Progenitor cell of endocrine pancreas (in vitro differentiated cells): ENCODE results near the gene TRPV5. TPM values are rescaled to one million over a fixed set of nuclear protein-coding genes. Genes with fewer than 3 reads are reported as not detected.

Source experiments
- DNase-seq: peaks from one replicate; pipeline ENCODE4 v3.0.0; 2021; ENCODE audit warnings: low spot score; ENCODE audit not compliant: unreplicated experiment
- H3K27ac Mint-ChIP-seq: 2 replicates; pipeline ENCODE4 v1.8.0; 2021; ENCODE audit warnings: mild to moderate bottlenecking, moderate library complexity, mixed read lengths
- H3K27me3 Mint-ChIP-seq: 2 replicates; pipeline ENCODE4 v1.8.0; 2021; ENCODE audit warnings: mixed read lengths
- H3K36me3 Mint-ChIP-seq: 2 replicates; pipeline ENCODE4 v1.8.0; 2022; ENCODE audit warnings: mixed read lengths; ENCODE audit not compliant: insufficient read depth
- H3K4me1 Mint-ChIP-seq: 2 replicates; pipeline ENCODE4 v1.8.0; 2021; ENCODE audit warnings: low read depth, mixed read lengths
- H3K4me3 Mint-ChIP-seq: 2 replicates; pipeline ENCODE4 v1.8.0; 2021; ENCODE audit warnings: low read depth, mild to moderate bottlenecking, moderate library complexity, mixed read lengths
- H3K9me3 Mint-ChIP-seq: 2 replicates; pipeline ENCODE4 v1.8.0; 2021; ENCODE audit warnings: low read depth, mixed read lengths
- total RNA-seq: library from RNA; stranded (reverse); gene quantifications from 2 replicates; pipeline ENCODE4 v1.2.1, GENCODE V29; 2021
- TF ChIP-seq, protein P1 (sequence below): fragments of 200-600 bp; sonication (generic); IDR thresholded peaks from one replicate; pipeline ENCODE4 v1.5.0; 2021; ENCODE audit warnings: antibody characterized with exemption, mild to moderate bottlenecking; ENCODE audit not compliant: unreplicated experiment

TRPV5 gene
- total RNA-seq, 1 donor from 2014 or later = 0.14 TPM

DNA sequence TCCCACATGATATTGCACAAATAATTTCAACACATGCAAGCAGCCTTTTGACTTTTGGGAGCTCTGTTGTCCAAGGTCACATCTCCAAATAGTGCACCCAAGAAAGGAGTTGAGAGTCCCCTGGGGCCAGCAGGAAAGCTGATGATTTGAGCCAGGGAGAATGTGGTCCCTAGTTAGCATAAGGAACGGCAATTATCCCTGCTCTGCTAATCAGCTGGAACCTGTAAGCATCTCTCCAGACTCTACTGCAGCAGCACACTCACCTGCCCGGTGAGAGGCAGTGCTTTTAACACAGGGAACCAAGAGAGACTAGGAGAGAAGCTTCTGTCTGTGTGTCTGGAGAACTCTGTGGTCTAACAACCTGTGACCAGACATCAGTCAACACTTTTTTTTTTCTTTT, 17.0 kb downstream of the TRPV5 start:
- Mint-ChIP-seq H3K27me3 (peaks cover 11% of the 10 kb centered on the region), H3K27ac (no peak overlapping the region), H3K4me1 (peaks cover 14% of the 10 kb centered on the region), H3K4me3 (no peak overlapping the region), H3K36me3 (no peaks in the 10 kb centered on the region), H3K9me3 (no peaks in the 10 kb centered on the region)
- TF ChIP-seq, protein P1, sequence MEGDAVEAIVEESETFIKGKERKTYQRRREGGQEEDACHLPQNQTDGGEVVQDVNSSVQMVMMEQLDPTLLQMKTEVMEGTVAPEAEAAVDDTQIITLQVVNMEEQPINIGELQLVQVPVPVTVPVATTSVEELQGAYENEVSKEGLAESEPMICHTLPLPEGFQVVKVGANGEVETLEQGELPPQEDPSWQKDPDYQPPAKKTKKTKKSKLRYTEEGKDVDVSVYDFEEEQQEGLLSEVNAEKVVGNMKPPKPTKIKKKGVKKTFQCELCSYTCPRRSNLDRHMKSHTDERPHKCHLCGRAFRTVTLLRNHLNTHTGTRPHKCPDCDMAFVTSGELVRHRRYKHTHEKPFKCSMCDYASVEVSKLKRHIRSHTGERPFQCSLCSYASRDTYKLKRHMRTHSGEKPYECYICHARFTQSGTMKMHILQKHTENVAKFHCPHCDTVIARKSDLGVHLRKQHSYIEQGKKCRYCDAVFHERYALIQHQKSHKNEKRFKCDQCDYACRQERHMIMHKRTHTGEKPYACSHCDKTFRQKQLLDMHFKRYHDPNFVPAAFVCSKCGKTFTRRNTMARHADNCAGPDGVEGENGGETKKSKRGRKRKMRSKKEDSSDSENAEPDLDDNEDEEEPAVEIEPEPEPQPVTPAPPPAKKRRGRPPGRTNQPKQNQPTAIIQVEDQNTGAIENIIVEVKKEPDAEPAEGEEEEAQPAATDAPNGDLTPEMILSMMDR = no peak
- no peak for DNase-seq

DNA sequence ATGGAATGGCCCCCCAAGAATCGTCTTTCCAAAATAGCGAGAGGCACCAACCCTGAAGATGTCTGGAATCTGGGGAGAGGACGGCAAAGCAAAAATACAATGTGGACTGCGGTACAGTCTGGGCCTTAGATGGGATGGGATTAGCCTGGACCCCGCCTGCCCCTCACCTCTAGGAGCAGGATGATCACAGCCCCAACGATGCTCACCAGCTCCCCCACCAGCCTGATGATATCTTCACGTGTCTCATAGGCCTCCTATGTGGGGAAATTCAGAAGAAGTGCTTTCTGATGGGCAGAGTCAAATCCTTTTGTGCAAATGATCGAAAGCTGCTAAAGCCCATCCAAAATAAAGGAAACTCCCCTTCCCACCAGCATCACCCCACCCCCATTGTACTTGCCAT, 18.2 kb downstream of the TRPV5 start:
- Mint-ChIP-seq H3K4me1 (peaks cover 18% of the 10 kb centered on the region), H3K36me3 (no peaks in the 10 kb centered on the region), H3K27me3 (peaks cover 11% of the 10 kb centered on the region), H3K4me3 (no peak overlapping the region), H3K27ac (no peak overlapping the region), H3K9me3 (no peaks in the 10 kb centered on the region)
- TF ChIP-seq, protein P1 = no peak
- no peak for DNase-seq

DNA sequence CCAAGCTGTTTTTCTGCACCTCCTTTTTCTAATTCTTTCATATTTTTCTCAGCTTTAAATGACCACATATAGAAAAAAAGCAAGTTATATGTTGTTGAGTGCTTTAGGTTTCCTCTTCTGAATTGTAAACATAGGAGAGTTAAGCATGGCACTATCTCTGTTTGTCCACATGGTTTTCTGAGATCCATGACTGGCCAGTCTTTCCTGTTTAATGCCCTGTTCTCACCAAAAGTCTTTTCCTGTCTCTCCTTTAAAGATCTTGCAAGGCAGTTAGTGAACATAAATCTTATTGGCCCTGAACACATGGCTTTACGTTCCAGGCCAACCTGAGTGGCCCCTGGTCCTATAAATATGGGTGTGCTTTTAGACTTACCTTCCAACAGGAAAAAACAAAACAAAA, 19.4 kb downstream of the TRPV5 start:
- Mint-ChIP-seq H3K27me3 (peaks cover 10% of the 10 kb centered on the region), H3K36me3 (no peaks in the 10 kb centered on the region), H3K27ac (no peak overlapping the region), H3K9me3 (no peaks in the 10 kb centered on the region), H3K4me3 (no peak overlapping the region), H3K4me1 (peaks cover 23% of the 10 kb centered on the region)
- TF ChIP-seq, protein P1 = no peak
- DNase-seq = no peak

DNA sequence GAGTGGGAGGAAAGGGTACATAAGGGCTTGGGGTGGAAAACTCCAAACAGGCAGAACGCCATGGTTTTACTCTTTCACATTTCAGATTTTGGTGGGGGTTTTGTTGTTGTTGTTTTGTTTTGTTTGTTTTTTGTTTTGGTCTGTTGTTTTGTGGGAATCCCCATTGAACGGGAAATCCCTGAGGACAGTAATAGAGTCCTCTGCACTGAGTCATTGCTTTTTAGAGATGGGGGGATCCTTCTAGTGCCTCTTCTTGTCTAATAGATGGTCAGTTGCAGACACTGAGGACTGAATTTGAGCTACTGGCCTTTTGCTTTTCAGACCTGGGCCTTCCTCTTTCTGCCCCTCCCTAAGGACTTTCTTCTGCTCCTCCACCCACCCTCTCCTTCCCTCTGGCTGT, 20.0 kb downstream of the TRPV5 start:
- Mint-ChIP-seq H3K36me3 (no peaks in the 10 kb centered on the region), H3K9me3 (no peaks in the 10 kb centered on the region), H3K27me3 (peaks cover 8% of the 10 kb centered on the region), H3K4me3 (no peak overlapping the region), H3K4me1 (peaks cover 23% of the 10 kb centered on the region), H3K27ac (no peak overlapping the region)
- TF ChIP-seq, protein P1 = no peak
- no peak for DNase-seq

DNA sequence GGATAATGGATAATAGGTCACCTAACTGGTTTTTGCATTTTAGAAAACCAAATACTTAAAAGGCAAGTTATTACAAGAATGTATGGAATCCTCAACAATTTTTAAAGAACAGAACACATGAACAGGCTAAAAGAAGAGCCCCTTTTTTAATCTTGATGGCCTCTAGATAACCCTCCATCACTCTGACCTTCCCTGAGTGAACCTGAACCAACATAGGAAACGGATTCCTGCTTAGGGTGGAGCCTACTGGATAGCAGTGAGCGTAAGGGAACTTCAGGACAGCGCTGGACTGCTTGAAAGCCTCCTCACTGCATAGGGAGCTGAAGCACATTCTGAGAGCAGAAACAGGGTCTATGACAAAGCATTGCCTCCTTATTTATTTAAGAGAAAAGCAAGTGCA, 20.5 kb downstream of the TRPV5 start:
- Mint-ChIP-seq H3K4me3 (no peak overlapping the region), H3K27me3 (peaks cover 4% of the 10 kb centered on the region), H3K9me3 (no peaks in the 10 kb centered on the region), H3K36me3 (no peaks in the 10 kb centered on the region), H3K4me1 (peaks cover 23% of the 10 kb centered on the region), H3K27ac (no peak overlapping the region)
- DNase-seq = no peak
- TF ChIP-seq, protein P1 = no peak
